IgD-negative memory B cell (primary cell): ENCODE results near the gene PYGB. TPM values are rescaled to one million over a fixed set of nuclear protein-coding genes. Genes with fewer than 3 reads are reported as not detected.

Experiments used
- H3K27ac Mint-ChIP-seq, 3 donors: one replicate each; pipeline ENCODE4 v1.8.0; 2020 to 2022; ENCODE audit warnings: mild to moderate bottlenecking in 3 of 3, mixed read lengths in 3 of 3, moderate library complexity in 1 of 3
- H3K27me3 Mint-ChIP-seq: one replicate; pipeline ENCODE4 v1.8.0; 2021; ENCODE audit warnings: mixed read lengths
- H3K36me3 Mint-ChIP-seq: one replicate; pipeline ENCODE4 v1.8.0; 2020; ENCODE audit warnings: mild to moderate bottlenecking, mixed read lengths
- H3K4me1 Mint-ChIP-seq, 3 donors: one replicate each; pipeline ENCODE4 v1.8.0; 2020 to 2022; ENCODE audit warnings: mixed read lengths in 3 of 3, mild to moderate bottlenecking in 1 of 3
- H3K4me3 Mint-ChIP-seq, 4 donors: one replicate each; pipeline ENCODE4 v1.8.0; 2020 to 2022; ENCODE audit warnings: mild to moderate bottlenecking in 4 of 4, mixed read lengths in 4 of 4, moderate library complexity in 3 of 4
- H3K9me3 Mint-ChIP-seq, 3 donors: one replicate each; pipeline ENCODE4 v1.8.0; 2020 to 2021; ENCODE audit warnings: mixed read lengths in 3 of 3, mild to moderate bottlenecking in 1 of 3
- polyA plus RNA-seq: library from polyadenylated mRNA; unstranded; fragments of 300-500 nt; fragmentation: Illumina TruSeq; gene quantifications from one replicate; pipeline ENCODE4 v1.2.3, GENCODE V29; 2021

Gene PYGB
- polyA plus RNA-seq, 1 donor from 2014 or later, result 27.6 TPM

DNA sequence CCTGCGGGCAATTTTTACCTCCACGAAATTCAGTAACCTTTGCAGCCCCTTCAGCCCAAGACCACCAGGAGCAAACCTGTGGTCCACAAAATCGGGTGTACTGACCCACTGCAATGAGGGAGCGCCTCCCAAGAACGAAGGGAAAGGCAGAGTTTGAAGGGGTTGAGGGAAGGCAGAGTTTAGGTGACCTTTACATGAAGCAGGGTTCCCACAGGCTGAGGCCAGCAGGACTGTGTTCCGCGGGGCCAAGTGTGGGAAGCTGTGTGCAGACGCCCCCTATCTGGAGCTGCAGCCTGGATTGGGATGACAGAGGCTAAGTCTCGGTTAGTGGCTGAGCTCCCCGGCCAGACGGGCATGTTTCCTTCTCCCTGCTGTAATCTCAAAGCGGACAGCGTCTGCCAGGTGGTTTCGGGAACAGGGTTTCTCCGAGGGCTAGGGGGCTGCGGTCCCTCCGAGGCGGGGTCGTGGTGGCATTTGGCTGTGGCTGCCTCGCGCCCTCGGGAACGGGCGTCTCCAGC, 826 bp upstream of the PYGB start:
- peak overlapping the region; percentile 53 to 72 (median 61) for H3K27ac Mint-ChIP-seq
- H3K27me3 Mint-ChIP-seq, result peaks cover 30% of the 10 kb centered on the region
- peak overlapping the region; percentile 85 to 97 (median 92) for H3K4me3 Mint-ChIP-seq
- H3K9me3 Mint-ChIP-seq, result peaks cover 0 to 4% (median 1%) of the 10 kb centered on the region in 3 donors
- peaks cover 19 to 35% (median 28%) of the 10 kb centered on the region in 3 donors for H3K4me1 Mint-ChIP-seq
- H3K36me3 Mint-ChIP-seq, result peaks cover 3% of the 10 kb centered on the region

DNA sequence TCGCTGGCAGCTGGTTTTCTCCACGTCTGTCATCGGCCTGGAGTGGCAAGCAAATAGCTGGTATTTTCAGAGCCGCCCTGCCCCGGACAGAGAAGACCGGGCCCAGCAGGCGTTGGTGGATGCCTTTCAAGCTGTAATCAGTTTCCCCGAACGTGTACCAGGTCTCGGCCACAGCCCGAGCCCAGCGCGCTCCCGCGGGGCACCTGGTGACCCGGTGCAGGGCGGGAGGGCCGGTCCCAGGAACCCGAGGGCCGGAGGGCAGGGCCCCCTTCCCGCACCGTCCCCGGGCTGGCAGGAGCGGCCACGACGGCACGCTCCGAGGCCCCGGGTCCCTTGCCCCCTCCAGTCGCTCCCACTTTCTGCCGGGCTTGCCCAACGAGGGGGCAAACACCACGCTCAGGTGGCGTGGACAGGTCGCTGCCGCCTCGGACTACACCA, 348 bp upstream of the PYGB start:
- Mint-ChIP-seq H3K4me1 (peaks cover 19 to 35% (median 28%) of the 10 kb centered on the region in 3 donors), H3K36me3 (peaks cover 3% of the 10 kb centered on the region), H3K27ac (peak overlapping the region; percentile 59 to 72 (median 63)), H3K27me3 (peaks cover 26% of the 10 kb centered on the region), H3K9me3 (peaks cover 0 to 4% (median 1%) of the 10 kb centered on the region in 3 donors), H3K4me3 (peak overlapping the region; percentile 85 to 97 (median 95))

DNA sequence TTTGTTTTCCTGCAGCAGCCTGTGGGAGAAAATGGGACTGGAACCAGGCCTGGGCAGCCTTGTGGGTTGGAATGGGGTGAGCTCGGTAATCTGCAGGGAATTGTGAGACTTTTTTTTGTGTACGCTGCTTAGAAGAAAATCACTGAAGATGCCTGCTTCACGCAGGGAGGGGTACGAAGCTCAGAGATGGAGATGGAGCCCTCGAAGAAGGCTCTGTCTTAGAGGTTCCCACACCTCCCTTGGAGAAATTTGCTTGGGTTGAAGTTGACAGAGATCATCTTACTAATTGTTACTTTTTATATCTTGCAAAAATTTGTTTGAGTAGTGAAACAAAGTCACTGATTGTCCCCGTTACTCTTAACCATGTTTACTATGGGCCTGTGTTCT, 894 bp downstream of the PYGB start:
- peak overlapping the region; percentile 85 to 99 (median 90) for H3K4me3 Mint-ChIP-seq
- peak overlapping the region in 2 of 3 donors; percentile 50 to 79 for H3K27ac Mint-ChIP-seq
- H3K27me3 Mint-ChIP-seq, result peaks cover 18% of the 10 kb centered on the region
- H3K4me1 Mint-ChIP-seq, result peaks cover 19 to 35% (median 28%) of the 10 kb centered on the region in 3 donors
- peaks cover 3% of the 10 kb centered on the region for H3K36me3 Mint-ChIP-seq
- peaks cover 0 to under 1% (median under 1%) of the 10 kb centered on the region in 3 donors for H3K9me3 Mint-ChIP-seq

DNA sequence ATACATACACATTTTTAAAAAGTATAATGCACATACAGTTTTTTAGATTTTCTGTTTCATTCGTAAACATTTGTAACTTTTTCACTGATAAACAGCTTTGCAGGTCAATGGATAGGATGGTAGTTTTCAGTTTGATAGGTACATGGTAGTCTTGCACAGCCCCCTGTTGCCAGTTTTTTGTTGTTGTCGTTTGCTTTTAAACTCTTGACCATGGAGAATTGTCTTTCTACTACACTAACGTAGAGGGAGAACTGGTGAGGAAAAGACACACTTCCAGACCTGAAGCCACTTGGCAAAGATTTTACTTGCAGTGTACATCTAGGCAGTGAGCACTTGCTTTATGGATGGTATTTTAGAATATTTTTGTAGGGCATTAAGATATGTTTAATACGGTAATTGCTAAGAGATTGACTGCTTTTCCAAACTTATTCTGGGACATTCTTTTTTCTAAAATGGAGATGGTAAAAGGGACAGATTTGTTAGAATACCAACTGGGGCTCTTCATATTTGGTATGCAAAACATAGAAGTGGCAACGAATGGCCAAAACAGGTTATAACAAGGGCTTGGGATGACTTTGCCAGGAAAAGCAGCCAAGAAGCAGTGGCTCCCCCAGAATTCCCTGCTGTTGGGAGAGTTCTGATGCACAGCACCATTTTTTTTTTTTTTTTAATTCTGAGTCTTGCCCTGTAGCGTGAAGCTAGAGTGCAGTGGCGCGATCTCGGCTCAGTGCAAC, 1.5 kb downstream of the PYGB start:
- H3K9me3 Mint-ChIP-seq, result no peaks in the 10 kb centered on the region
- H3K4me3 Mint-ChIP-seq, result peak overlapping the region; percentile 85 to 99 (median 90)
- peaks cover 3% of the 10 kb centered on the region for H3K36me3 Mint-ChIP-seq
- peaks cover 17% of the 10 kb centered on the region for H3K27me3 Mint-ChIP-seq
- H3K4me1 Mint-ChIP-seq, result peaks cover 19 to 35% (median 28%) of the 10 kb centered on the region in 3 donors
- peak overlapping the region; percentile 6 to 79 (median 50) for H3K27ac Mint-ChIP-seq

DNA sequence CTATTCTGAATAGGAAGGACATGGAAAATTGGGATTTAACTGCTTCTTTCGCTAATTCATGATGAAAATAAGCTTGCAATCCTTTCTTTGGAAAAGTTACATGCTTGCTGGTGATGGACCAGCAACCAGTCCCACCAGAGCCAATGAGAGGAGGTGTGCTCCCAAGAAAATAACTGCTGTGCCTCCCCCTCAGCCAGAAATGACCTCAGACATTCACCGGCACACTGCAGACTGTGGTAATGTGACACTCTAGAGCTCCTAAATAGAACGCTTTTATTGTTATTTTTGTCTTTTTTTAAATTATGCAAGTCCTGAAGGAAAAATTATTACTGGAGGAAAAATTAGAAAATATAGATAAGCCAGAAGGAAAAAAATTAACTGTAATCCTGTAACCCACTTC, 2.6 kb downstream of the PYGB start:
- Mint-ChIP-seq H3K36me3 (peaks cover 3% of the 10 kb centered on the region), H3K4me3 (peak overlapping the region in 1 of 4 donors; percentile 85), H3K4me1 (peaks cover 19 to 35% (median 30%) of the 10 kb centered on the region in 3 donors), H3K27ac (no peak overlapping the region), H3K27me3 (peaks cover 14% of the 10 kb centered on the region), H3K9me3 (no peaks in the 10 kb centered on the region)

DNA sequence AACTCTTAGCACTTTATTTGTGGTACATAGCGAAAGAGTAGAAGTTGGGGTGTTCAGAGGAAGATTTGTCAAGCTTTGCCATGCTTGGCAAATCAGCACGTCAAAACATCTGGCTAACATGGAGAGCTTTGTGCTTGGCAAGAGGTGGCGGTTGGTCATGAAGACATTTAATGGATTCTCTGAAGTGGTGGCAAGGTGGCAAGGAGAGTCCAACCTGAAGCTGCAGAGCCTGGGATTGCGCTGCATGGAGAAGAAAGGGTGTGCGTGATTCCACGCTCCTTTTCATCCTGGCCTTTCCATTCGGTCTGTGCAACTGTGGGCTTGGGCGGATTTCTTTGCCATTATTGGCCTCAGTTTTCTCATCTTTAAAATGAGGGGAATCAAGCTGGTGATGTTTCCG, 3.1 kb downstream of the PYGB start:
- H3K36me3 Mint-ChIP-seq, result peaks cover 3% of the 10 kb centered on the region
- no peaks in the 10 kb centered on the region for H3K9me3 Mint-ChIP-seq
- no peak overlapping the region for H3K27ac Mint-ChIP-seq
- H3K27me3 Mint-ChIP-seq, result peaks cover 14% of the 10 kb centered on the region
- peak overlapping the region in 1 of 4 donors; percentile 85 for H3K4me3 Mint-ChIP-seq
- H3K4me1 Mint-ChIP-seq, result peaks cover 19 to 35% (median 30%) of the 10 kb centered on the region in 3 donors

DNA sequence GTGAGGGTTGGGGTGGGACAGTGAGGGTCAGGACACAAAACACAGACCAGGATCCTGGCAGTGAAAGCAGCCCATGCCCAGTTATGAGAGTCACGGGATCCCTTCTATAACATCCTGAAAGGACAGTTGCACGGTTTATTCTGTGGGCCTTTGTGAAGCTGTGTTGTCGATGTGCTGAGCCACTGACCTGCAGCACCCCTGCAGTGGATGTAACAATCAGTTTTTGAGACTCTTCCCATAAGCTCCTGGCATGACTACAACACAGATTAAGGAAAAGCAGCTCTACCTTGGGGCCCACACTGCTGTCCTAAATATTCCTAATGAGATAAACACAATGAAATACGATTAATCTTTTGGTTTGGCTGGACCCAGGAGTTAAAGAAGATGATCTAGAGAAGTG, 3.7 kb downstream of the PYGB start:
- Mint-ChIP-seq H3K27me3 (peaks cover 10% of the 10 kb centered on the region), H3K4me1 (peaks cover 15 to 30% (median 25%) of the 10 kb centered on the region in 3 donors), H3K36me3 (peaks cover 3% of the 10 kb centered on the region), H3K9me3 (no peaks in the 10 kb centered on the region), H3K27ac (no peak overlapping the region), H3K4me3 (peak overlapping the region in 1 of 4 donors; percentile 85)

DNA sequence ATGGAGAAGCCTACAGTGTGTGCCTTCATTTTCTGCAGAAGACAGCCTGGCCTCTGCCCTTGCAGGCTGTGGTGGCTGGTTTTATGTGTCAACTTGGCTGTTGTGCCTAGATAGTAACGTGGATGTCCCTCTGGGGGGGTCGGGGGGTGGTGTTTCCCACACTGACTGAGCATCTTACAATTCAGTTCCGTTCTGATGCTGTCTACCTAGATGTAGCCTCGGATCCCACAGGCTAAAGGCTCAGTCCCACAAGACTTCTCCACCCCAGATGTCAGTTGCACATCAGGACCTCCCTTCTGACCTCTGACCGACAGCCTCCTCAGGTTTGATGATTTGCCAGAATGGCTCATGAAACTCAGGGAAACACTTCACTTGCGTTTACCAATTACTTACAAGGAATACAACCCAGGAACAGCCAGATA, 4.4 kb downstream of the PYGB start:
- Mint-ChIP-seq H3K4me1 (peaks cover 11 to 23% (median 19%) of the 10 kb centered on the region in 3 donors), H3K36me3 (peaks cover 3% of the 10 kb centered on the region), H3K27me3 (peaks cover 3% of the 10 kb centered on the region), H3K27ac (no peak overlapping the region), H3K9me3 (no peaks in the 10 kb centered on the region), H3K4me3 (no peak overlapping the region)

DNA sequence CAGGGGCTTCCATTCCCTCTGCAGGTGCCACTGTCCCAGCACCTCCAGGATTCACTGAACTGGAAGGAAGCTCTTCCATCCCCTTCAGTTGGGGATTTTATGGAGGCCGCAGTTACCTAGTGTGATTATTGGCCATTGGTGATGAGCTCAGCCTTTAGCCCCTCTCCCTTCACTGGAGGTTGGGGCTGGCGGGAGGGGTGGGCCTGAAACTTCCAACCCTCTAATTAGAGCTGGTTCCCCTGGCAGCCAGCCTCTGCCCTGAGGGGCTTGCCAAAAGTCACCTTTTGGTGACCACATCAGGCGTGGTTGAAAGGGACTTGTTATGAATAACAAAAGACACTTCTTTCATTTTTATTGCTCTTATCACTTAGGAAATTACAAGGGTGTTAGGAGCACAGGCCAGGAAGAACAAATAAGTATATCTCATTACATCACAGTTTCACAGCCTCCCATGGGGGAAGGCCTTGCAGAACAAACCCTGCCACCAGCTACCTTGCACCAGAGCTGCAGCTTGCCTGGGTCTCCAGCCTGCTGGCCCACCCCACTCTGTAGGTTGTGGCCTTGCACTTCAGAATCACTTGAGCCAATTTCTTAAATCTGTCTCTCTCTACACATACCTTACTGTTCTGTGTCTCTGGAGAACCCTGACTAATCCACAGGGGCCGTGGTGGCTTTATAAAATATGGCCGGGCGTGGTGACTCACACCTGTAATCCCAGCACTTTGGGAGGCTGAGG, 5.0 kb downstream of the PYGB start:
- Mint-ChIP-seq H3K4me3 (no peak overlapping the region), H3K36me3 (peaks cover 3% of the 10 kb centered on the region), H3K9me3 (no peaks in the 10 kb centered on the region), H3K4me1 (peaks cover 11 to 21% (median 19%) of the 10 kb centered on the region in 3 donors), H3K27me3 (peaks cover 2% of the 10 kb centered on the region), H3K27ac (no peak overlapping the region)

DNA sequence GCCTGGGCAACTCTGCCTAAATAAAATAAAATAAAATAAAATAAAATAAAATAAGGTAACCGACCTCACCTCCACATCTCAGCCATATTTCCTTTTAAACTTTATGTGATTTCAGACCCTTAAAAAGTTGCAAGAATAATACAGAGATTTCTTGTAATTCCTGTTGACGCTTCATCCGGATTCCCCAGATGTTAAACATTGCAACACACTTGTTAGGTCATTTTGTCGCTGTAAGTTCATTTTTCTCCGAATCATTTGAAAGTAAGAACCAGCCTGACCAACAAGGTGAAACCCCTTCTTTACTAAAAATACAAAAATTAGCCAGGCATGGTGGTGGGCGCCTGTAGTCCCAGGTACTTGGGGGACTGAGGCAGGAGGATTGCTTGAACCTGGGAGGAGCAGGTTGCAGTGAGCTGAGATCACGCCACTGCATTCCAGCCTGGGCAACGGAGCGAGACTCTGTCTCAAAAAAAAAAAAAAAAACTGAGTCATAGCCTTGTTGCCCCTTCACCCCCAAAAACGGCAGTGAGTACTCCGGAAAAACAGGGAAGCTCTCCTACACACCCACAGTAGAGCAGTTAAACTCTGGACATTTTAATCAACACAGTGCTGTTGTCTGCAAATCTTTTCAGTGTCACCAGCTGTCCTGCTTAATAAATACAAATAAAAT, 5.9 kb downstream of the PYGB start:
- no peak overlapping the region for H3K27ac Mint-ChIP-seq
- no peak overlapping the region for H3K4me3 Mint-ChIP-seq
- peaks cover 1% of the 10 kb centered on the region for H3K27me3 Mint-ChIP-seq
- H3K4me1 Mint-ChIP-seq, result peaks cover 11 to 19% (median 17%) of the 10 kb centered on the region in 3 donors
- H3K36me3 Mint-ChIP-seq, result peaks cover 3% of the 10 kb centered on the region
- H3K9me3 Mint-ChIP-seq, result no peaks in the 10 kb centered on the region

DNA sequence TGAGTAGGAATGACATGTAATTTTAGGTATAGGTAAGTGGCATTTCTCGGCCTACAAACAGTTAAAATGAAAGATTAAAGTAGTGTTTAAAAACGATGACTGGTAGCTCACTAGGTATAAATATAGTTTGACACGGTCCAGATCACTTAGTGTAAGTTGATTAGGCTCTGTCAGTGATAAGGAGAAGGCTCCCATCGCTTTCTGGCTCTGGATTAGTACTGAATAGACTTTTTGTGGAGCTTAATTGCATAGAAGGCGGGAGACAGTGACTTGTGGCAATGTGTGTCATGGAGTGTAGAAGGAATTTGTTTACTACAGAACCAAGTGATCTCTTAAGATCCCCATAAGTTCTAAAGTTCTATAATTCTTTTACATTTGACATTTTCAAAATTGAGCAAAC, 6.7 kb downstream of the PYGB start:
- peaks cover 4% of the 10 kb centered on the region for H3K36me3 Mint-ChIP-seq
- H3K9me3 Mint-ChIP-seq, result no peaks in the 10 kb centered on the region
- no peaks in the 10 kb centered on the region for H3K27me3 Mint-ChIP-seq
- no peak overlapping the region for H3K27ac Mint-ChIP-seq
- peaks cover 3 to 11% (median 9%) of the 10 kb centered on the region in 3 donors for H3K4me1 Mint-ChIP-seq
- H3K4me3 Mint-ChIP-seq, result no peak overlapping the region

DNA sequence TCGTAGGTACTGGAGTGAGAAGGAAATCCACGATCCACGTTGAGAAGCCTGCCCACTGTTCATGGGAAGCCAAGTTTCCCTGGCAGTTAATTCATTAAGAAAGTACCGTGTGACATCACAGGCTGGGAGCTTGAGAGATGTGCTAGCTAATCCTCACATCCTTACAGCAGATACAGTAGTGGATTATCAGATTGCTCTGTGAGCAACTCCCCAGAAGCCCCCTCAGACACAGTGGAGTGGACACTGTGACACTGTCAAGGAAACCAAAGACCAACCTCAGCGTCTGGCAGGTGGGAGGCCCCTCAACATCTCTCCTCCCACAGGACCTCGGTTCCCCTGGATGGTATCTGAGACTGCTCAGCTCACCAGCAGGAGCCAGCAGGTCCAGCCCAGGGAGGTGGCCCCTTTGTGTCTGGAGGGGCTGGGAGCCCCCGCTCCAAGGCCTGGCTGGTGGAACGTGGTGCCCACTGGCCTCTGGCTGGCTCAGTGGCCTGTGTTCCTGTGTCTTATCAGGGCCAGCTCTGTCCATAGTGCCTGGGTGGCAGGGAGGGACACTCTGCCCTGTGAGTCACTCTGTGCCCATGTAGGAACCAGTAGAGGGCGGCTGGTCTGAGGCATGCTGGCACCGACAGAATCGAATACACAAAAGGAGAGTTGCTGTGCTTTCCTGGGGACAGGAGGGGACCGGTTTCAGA, 7.2 kb downstream of the PYGB start:
- Mint-ChIP-seq H3K27ac (no peak overlapping the region), H3K9me3 (no peaks in the 10 kb centered on the region), H3K27me3 (no peaks in the 10 kb centered on the region), H3K4me1 (peaks cover 4 to 10% (median 5%) of the 10 kb centered on the region in 3 donors), H3K36me3 (peaks cover 6% of the 10 kb centered on the region), H3K4me3 (no peak overlapping the region)

DNA sequence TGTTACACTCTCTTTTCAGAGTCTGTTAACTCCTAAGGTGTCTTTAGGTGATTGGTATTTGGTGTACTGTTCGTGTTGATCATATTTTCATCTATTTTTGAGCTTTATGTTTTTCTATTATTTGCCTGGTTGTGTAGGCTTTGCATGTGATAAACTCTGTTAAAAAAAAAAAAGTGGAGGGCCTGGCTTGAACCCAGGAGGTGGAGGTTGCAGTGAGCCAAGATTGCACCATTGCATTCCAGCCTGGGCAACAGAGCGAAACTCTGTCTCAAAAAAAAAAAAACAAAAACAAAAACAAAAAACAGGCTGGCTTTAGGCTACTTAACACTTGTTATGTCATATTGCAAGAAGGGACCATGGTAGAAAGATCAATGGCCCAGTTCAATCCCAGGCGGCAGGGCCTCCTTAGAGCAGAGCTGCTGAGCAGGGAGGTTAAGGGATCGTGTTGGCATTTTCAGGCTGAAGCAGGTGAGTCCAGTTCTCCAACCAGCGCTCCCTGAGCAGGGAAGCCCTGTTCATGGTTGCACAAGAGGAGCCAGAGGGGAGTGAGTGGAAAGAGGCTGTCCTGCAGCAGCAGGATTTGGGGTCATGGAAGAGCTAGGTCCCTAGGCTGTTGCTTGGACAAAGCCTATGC, 8.5 kb downstream of the PYGB start:
- Mint-ChIP-seq H3K27ac (no peak overlapping the region), H3K9me3 (no peaks in the 10 kb centered on the region), H3K36me3 (peaks cover 3% of the 10 kb centered on the region), H3K27me3 (no peaks in the 10 kb centered on the region), H3K4me1 (peaks cover 2 to 4% (median 3%) of the 10 kb centered on the region in 3 donors), H3K4me3 (no peak overlapping the region)

DNA sequence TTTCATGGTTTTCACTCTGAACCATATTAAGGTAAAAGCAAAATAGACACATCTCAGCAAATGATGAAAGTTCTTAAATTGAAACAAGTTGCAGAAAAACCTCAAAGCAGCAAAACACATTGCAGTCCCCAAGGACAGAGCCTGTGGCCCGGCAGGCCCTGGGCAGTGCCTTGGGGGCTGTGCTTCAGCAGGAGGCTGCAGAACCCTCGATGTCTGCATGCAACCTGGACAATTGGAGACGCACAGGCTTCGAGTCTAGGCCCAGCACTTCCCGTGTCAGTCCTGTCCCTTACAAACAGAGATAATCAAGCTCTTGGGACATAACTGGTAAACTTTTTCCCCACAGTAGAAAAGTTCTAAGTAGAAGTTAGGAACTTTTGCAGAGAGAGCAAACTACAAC, 9.2 kb downstream of the PYGB start:
- Mint-ChIP-seq H3K4me3 (no peak overlapping the region), H3K27ac (no peak overlapping the region), H3K27me3 (no peaks in the 10 kb centered on the region), H3K9me3 (peaks cover 0 to 4% (median 0%) of the 10 kb centered on the region in 3 donors), H3K36me3 (peaks cover 5% of the 10 kb centered on the region), H3K4me1 (peaks cover 0 to 4% (median 2%) of the 10 kb centered on the region in 3 donors)
